ENCODE results near the gene TP53BP1.

Gene TP53BP1

GRCh38 chr15:43517354-43518196 is 24.6 kb upstream of the TP53BP1 start, which contains the start of gene MAP1A:
Gene MAP1A (plus strand): TSS chr15:43517608. CDS start chr15:43521474, 3,866 bp downstream.
- DNase-seq (ENCODE audit: low read depth): no peak

- DNase-seq (ENCODE audit: low read depth): no peak
Observed at GRCh38 chr15:43516801-43517353, 23.9 kb upstream of the TP53BP1 start.

GRCh38 chr15:43516185-43516584 is 23.2 kb upstream of the TP53BP1 start:
- no peak for DNase-seq (ENCODE audit: low read depth)

- no peak for DNase-seq (ENCODE audit: low read depth)
Observed at GRCh38 chr15:43515741-43516140, 22.8 kb upstream of the TP53BP1 start.

GRCh38 chr15:43514241-43515057 is 21.5 kb upstream of the TP53BP1 start:
- no peak for DNase-seq (ENCODE audit: low read depth)

- no peak for DNase-seq (ENCODE audit: low read depth)
Observed at GRCh38 chr15:43513550-43513949, 20.6 kb upstream of the TP53BP1 start.

- no peak for DNase-seq (ENCODE audit: low read depth)
Observed at GRCh38 chr15:43511012-43511885, 18.3 kb upstream of the TP53BP1 start.

- DNase-seq (ENCODE audit: low read depth): peak; percentile 90
Observed at GRCh38 chr15:43510200-43511011, 17.4 kb upstream of the TP53BP1 start.

GRCh38 chr15:43509660-43510199 is 16.8 kb upstream of the TP53BP1 start:
- no peak for DNase-seq (ENCODE audit: low read depth)

- no peak for DNase-seq (ENCODE audit: low read depth)
Observed at GRCh38 chr15:43508991-43509659, 16.2 kb upstream of the TP53BP1 start.

GRCh38 chr15:43508421-43508820 is 15.5 kb upstream of the TP53BP1 start:
- DNase-seq (ENCODE audit: low read depth): no peak

- DNase-seq (ENCODE audit: low read depth): no peak
Observed at GRCh38 chr15:43505738-43506137, 12.8 kb upstream of the TP53BP1 start.

GRCh38 chr15:43499635-43500034 is 6.7 kb upstream of the TP53BP1 start:
- no peak for DNase-seq (ENCODE audit: low read depth)

GRCh38 chr15:43498990-43499389 is 6.0 kb upstream of the TP53BP1 start:
- DNase-seq (ENCODE audit: low read depth): no peak

GRCh38 chr15:43493703-43494472 is 932 bp upstream of the TP53BP1 start:
- no peak for DNase-seq (ENCODE audit: low read depth)

GRCh38 chr15:43492266-43492665 is 690 bp downstream of the TP53BP1 start:
- no peak for DNase-seq (ENCODE audit: low read depth)

GRCh38 chr15:43489191-43489590 is 3.8 kb downstream of the TP53BP1 start:
- DNase-seq (ENCODE audit: low read depth): no peak

- DNase-seq (ENCODE audit: low read depth): no peak
Observed at GRCh38 chr15:43488790-43489189, 4.2 kb downstream of the TP53BP1 start.

GRCh38 chr15:43487271-43487895 is 5.6 kb downstream of the TP53BP1 start:
- DNase-seq (ENCODE audit: low read depth): no peak
